GM19455 (cell line): ENCODE data around the gene PWWP2B.

Source experiments
- ATAC-seq: cut with Tn5 transposase; IDR thresholded peaks from one replicate; pipeline ENCODE4 v1.9.1; 2021; ENCODE audit not compliant: unreplicated experiment

The PWWP2B gene

GRCh38 chr10:132455441-132455971 lies 58.5 kb downstream of the PWWP2B start:
- ATAC-seq, result no peak

GRCh38 chr10:132455986-132456847 lies 59.2 kb downstream of the PWWP2B start:
- ATAC-seq, result no peak

- ATAC-seq, result no peak
Observed at GRCh38 chr10:132456881-132457280, 59.9 kb downstream of the PWWP2B start.

GRCh38 chr10:132457328-132458070 lies 60.5 kb downstream of the PWWP2B start:
- no peak for ATAC-seq

- ATAC-seq, result no peak
Observed at GRCh38 chr10:132458071-132458585, 61.1 kb downstream of the PWWP2B start.

- no peak for ATAC-seq
Observed at GRCh38 chr10:132458586-132459300, 61.7 kb downstream of the PWWP2B start.

GRCh38 chr10:132459301-132460003 lies 62.5 kb downstream of the PWWP2B start:
- ATAC-seq, result no peak

- ATAC-seq, result no peak
Observed at GRCh38 chr10:132460071-132460470, 63.1 kb downstream of the PWWP2B start.

GRCh38 chr10:132460691-132461090 lies 63.7 kb downstream of the PWWP2B start:
- no peak for ATAC-seq

GRCh38 chr10:132461103-132461682 lies 64.2 kb downstream of the PWWP2B start:
- ATAC-seq, result no peak

GRCh38 chr10:132461683-132462231 lies 64.8 kb downstream of the PWWP2B start:
- ATAC-seq, result no peak

- no peak for ATAC-seq
Observed at GRCh38 chr10:132462463-132463332, 65.7 kb downstream of the PWWP2B start.

- ATAC-seq, result no peak
Observed at GRCh38 chr10:132463333-132464255, 66.6 kb downstream of the PWWP2B start.

- ATAC-seq, result no peak
Observed at GRCh38 chr10:132464256-132465192, 67.5 kb downstream of the PWWP2B start.

GRCh38 chr10:132465193-132465888 lies 68.3 kb downstream of the PWWP2B start:
- no peak for ATAC-seq

- ATAC-seq, result no peak
Observed at GRCh38 chr10:132465889-132466519, 69.0 kb downstream of the PWWP2B start.
